Liver (tissue), 9 donors: ENCODE measurements around the gene MAFG. TPM values are rescaled to one million over a fixed set of nuclear protein-coding genes. Genes with fewer than 3 reads are reported as not detected.

Source experiments
- DNase-seq: peaks from one replicate; pipeline ENCODE4 v3.0.0-alpha.2; 2017; ENCODE audit warnings: low spot score
- H3K27ac ChIP-seq, 2 donors: one replicate each; pipeline ENCODE4 v1.7.0; 2013; ENCODE audit warnings: inconsistent platforms in 2 of 2, low read length in 2 of 2, control low read depth in 1 of 2, low read depth in 1 of 2, mild to moderate bottlenecking in 1 of 2
- H3K27me3 ChIP-seq, 4 donors: one replicate each; pipeline versions ENCODE4 v1.6.1 to v1.7.0; 2013; ENCODE audit warnings: low read length in 3 of 4, inconsistent platforms in 1 of 4, mild to moderate bottlenecking in 1 of 4, moderate library complexity in 1 of 4; ENCODE audit not compliant: control insufficient read depth in 4 of 4, insufficient read depth in 4 of 4
- H3K36me3 ChIP-seq, 4 donors: one replicate each; pipeline versions ENCODE4 v1.6.1 to v1.7.0; 2013; ENCODE audit warnings: low read length in 3 of 4, mild to moderate bottlenecking in 3 of 4, low read depth in 1 of 4, moderate library complexity in 1 of 4; ENCODE audit not compliant: control insufficient read depth in 4 of 4, insufficient read depth in 3 of 4
- H3K4me1 ChIP-seq, 4 donors: one replicate each; pipeline versions ENCODE4 v1.6.1 to v1.7.0; 2013; ENCODE audit warnings: low read length in 3 of 4, mild to moderate bottlenecking in 3 of 4, moderate library complexity in 1 of 4; ENCODE audit not compliant: control insufficient read depth in 4 of 4, insufficient read depth in 4 of 4
- H3K4me3 ChIP-seq, 3 donors: one replicate each; pipeline versions ENCODE4 v1.6.1 to v1.7.0; 2013; ENCODE audit warnings: low read length in 3 of 3, control low read depth in 1 of 3, low read depth in 1 of 3, mild to moderate bottlenecking in 1 of 3
- H3K9ac ChIP-seq, 2 donors: one replicate each; pipeline ENCODE4 v1.7.0; 2013; ENCODE audit warnings: low read length in 2 of 2, mild to moderate bottlenecking in 2 of 2, moderate library complexity in 2 of 2, control low read depth in 1 of 2, low read depth in 1 of 2
- H3K9me3 ChIP-seq, 4 donors: one replicate each; pipeline versions ENCODE4 v1.6.1 to v1.7.0; 2013; ENCODE audit warnings: low read length in 3 of 4; ENCODE audit not compliant: control insufficient read depth in 4 of 4
- EGR1 ChIP-seq, 2 donors: IDR thresholded peaks; 2 replicates each; pipeline ENCODE4 v1.6.1; 2016 to 2018; ENCODE audit warnings: antibody characterized with exemption in 2 of 2, low read depth in 2 of 2
- FOXA1 ChIP-seq: IDR thresholded peaks from 2 replicates; pipeline ENCODE4 v1.6.1; 2016; ENCODE audit warnings: antibody characterized with exemption
- FOXA2 ChIP-seq: IDR thresholded peaks from 2 replicates; pipeline ENCODE4 v1.6.1; 2016; ENCODE audit warnings: antibody characterized with exemption
- GABPA ChIP-seq, 2 donors: IDR thresholded peaks in 1 of 2; conservative IDR thresholded peaks in 1 of 2; 2 replicates each; pipeline ENCODE4 v1.6.1; 2016; ENCODE audit warnings: antibody characterized with exemption in 2 of 2, mild to moderate bottlenecking in 1 of 2, moderate library complexity in 1 of 2
- HNF4A ChIP-seq, 2 donors: conservative IDR thresholded peaks; 2 replicates each; pipeline ENCODE4 v1.6.1; 2016; ENCODE audit warnings: antibody characterized with exemption in 2 of 2, mild to moderate bottlenecking in 2 of 2
- HNF4G ChIP-seq: IDR thresholded peaks from 2 replicates; pipeline ENCODE4 v1.6.1; 2016; ENCODE audit warnings: antibody characterized with exemption
- JUND ChIP-seq, 2 donors: IDR thresholded peaks; 2 replicates each; pipeline ENCODE4 v1.6.1; 2016; ENCODE audit warnings: antibody characterized with exemption in 2 of 2
- NR2F2 ChIP-seq: IDR thresholded peaks from 2 replicates; pipeline ENCODE4 v1.6.1; 2016; ENCODE audit warnings: antibody characterized with exemption
- RAD21 ChIP-seq, 2 donors: IDR thresholded peaks; 2 replicates each; pipeline ENCODE4 v1.6.1; 2016; ENCODE audit warnings: antibody characterized with exemption in 2 of 2, mild to moderate bottlenecking in 2 of 2
- RXRA ChIP-seq, 2 donors: IDR thresholded peaks; 2 replicates each; pipeline ENCODE4 v1.6.1; 2017 to 2018; ENCODE audit warnings: antibody characterized with exemption in 2 of 2, mild to moderate bottlenecking in 1 of 2
- SP1 ChIP-seq: IDR thresholded peaks from 2 replicates; pipeline ENCODE4 v1.6.1; 2018; ENCODE audit warnings: antibody characterized with exemption, mild to moderate bottlenecking
- TAF1 ChIP-seq: conservative IDR thresholded peaks from 2 replicates; pipeline ENCODE4 v1.6.1; 2016; ENCODE audit warnings: antibody characterized with exemption, mild to moderate bottlenecking
- YY1 ChIP-seq: IDR thresholded peaks from 2 replicates; pipeline ENCODE4 v1.6.1; 2016; ENCODE audit warnings: antibody characterized with exemption, mild to moderate bottlenecking
- WGBS: extraction: QIAGEN DNeasy Blood & Tissue Kit; methylation state at CpG from one replicate; pipeline ENCODE4 v1.1.7; 2013; 5-methylcytosine and 5-hydroxymethylcytosine counted together
- polyA plus RNA-seq, 2 donors: library from polyadenylated mRNA; stranded (reverse) in 1 of 2; unstranded in 1 of 2; fragments of 200-250 nt in 1 of 2; fragments of >200 nt in 1 of 2; fragmentation: Nextera tagmentation in 1 of 2; extraction: Ambion mirVana in 1 of 2; gene quantifications; one replicate each; pipeline versions ENCODE4 v1.2.1 to v1.2.3, GENCODE V29; 2013 to 2015
- total RNA-seq, 2 donors: library from RNA; depleted of rRNA; stranded (reverse); fragments of >200 nt; gene quantifications; one replicate each; pipeline ENCODE4 v1.2.3, GENCODE V29; 2014
- TF ChIP-seq, protein P1 (sequence below): IDR thresholded peaks from 2 replicates; pipeline ENCODE4 v1.6.1; 2016; ENCODE audit warnings: antibody characterized with exemption
- TF ChIP-seq, protein P2 (sequence below): IDR thresholded peaks from 2 replicates; pipeline ENCODE4 v1.6.1; 2016; ENCODE audit warnings: antibody characterized with exemption
- TF ChIP-seq, protein P3 (sequence below): fragments of 150-350 bp; IDR thresholded peaks from 2 replicates; pipeline ENCODE4 v1.5.1; 2017; ENCODE audit warnings: improper control_type of control experiment, low read depth, low read length; ENCODE audit not compliant: missing input control
- TF ChIP-seq, protein P4 (sequence below): IDR thresholded peaks from 2 replicates; pipeline ENCODE4 v1.6.1; 2016; ENCODE audit warnings: antibody characterized with exemption
- TF ChIP-seq, protein P5 (sequence below): IDR thresholded peaks from 2 replicates; pipeline ENCODE4 v1.6.1; 2016; ENCODE audit warnings: antibody characterized with exemption, mild to moderate bottlenecking
- donor health status: healthy.
- donor health status: healthy.
- donor health status: healthy.
- donor health status: healthy.
- donor health status: healthy.

MAFG gene
- total and polyA plus RNA-seq, 4 donors, result 3.0 to 17.0 (median 8.9) TPM

DNA sequence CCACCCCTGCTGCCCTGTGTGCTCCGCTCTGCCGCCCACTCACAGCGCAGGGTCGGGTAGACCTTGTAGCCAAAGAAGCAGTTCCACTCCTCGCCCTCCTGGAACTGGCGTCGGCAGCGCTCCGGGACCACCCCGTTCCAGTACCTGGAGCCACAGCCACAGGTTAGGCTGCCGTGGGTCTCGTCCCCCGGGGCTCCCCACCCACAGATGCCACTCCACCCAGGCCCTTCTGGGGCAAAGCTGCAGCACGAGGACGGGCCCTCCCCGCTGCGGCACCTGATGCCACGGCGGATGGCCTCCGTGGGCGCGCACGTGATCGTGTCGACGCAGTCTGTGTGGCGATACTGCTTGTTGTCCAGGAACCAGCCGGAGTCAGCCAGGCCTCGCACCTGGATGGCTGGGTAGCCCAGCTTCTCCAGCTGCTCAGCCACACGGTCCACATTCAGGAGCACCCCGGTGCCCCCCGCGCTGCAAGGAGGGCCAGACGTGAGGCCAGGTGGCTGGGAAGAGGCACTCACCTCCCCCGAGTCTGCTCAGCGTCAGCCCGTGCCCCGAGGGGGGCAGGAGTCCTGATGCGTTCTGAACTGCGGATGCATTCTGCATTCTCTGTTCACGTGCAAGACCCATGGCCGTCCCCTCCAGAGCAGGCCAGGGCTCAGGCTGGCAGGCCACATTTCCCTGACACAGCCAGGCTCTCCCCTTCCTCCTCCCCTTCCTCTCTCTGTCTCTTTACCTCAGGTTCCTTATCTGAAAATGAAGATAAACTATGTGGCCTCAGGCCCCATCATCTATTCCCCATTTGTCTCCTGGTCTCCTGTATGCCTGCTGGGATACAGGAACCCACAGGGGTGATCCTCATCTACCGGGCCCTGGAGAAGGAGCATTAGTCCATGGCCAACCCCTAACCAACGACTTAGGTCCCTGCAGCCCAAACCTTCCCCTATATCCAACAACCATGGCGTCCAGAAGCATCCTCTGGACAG is 29.4 kb upstream of the MAFG start:
- H3K9me3 ChIP-seq, result no peaks in the 10 kb centered on the region
- 90% methylated on average over 45 of the region's 45 CpGs for WGBS
- H3K27ac ChIP-seq, result no peak overlapping the region
- H3K4me3 ChIP-seq, result no peak overlapping the region
- no peaks in the 10 kb centered on the region for H3K36me3 ChIP-seq
- no peak for DNase-seq
- H3K27me3 ChIP-seq, result no peaks in the 10 kb centered on the region
- H3K4me1 ChIP-seq, result peaks cover 4 to 20% (median 12%) of the 10 kb centered on the region in 4 donors
- TF ChIP-seq FOXA1, result no peak
- no peak overlapping the region for H3K9ac ChIP-seq

DNA sequence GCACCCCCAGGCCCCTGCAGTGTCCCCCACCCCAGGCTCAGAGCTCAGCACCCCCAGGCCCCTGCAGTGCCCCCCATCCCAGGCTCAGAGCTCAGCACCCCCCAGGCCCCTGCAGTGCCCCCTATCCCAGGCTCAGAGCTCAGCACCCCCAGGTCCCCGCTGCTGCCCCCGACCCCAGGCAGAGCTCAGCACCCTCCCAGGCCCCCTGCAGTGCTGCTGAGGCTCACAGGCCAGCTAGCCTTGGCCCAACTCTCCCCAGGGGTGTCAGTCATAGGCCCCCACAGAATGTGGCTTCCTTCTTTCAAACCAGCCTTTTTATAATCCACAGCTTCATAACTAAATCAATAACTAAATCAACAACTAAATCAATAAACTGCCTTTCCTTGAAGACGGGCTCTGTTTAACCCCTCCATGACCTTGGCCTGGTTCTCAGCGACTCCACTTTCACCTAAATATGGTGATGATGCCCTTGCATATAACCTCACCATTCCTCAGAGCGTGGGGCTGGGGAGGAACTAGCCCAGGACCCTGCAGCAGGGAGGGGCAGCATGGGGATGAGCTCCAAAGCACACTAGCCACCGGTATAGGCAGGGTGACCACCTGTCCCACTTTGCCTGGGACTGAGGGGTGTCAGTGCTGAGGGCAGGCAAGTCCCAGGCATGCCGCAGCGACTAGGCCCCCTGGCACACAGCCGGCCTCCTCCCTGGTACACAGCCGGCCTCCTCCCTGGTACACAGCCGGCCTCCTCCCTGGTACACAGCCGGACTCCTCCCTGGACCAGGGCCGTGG is 28.4 kb upstream of the MAFG start:
- no peak overlapping the region for H3K9ac ChIP-seq
- no peaks in the 10 kb centered on the region for H3K27me3 ChIP-seq
- no peak overlapping the region for H3K4me3 ChIP-seq
- 88% methylated on average over 13 of the region's 13 CpGs for WGBS
- no peak for TF ChIP-seq RXRA (IDR thresholded peaks at IDR 0.05)
- no peak for TF ChIP-seq JUND (IDR thresholded peaks at IDR 0.05)
- no peak for TF ChIP-seq GABPA (IDR thresholded peaks at IDR 0.05 in 1 of 2, conservative IDR thresholded peaks at IDR 0.05 in 1 of 2)
- TF ChIP-seq, protein P1, sequence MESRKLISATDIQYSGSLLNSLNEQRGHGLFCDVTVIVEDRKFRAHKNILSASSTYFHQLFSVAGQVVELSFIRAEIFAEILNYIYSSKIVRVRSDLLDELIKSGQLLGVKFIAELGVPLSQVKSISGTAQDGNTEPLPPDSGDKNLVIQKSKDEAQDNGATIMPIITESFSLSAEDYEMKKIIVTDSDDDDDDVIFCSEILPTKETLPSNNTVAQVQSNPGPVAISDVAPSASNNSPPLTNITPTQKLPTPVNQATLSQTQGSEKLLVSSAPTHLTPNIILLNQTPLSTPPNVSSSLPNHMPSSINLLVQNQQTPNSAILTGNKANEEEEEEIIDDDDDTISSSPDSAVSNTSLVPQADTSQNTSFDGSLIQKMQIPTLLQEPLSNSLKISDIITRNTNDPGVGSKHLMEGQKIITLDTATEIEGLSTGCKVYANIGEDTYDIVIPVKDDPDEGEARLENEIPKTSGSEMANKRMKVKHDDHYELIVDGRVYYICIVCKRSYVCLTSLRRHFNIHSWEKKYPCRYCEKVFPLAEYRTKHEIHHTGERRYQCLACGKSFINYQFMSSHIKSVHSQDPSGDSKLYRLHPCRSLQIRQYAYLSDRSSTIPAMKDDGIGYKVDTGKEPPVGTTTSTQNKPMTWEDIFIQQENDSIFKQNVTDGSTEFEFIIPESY, result no peak
- no peak for TF ChIP-seq HNF4A (conservative IDR thresholded peaks at IDR 0.05)
- no peak for TF ChIP-seq SP1
- TF ChIP-seq EGR1 (IDR thresholded peaks at IDR 0.05; ENCODE audit: low read depth in 2 of 2), result no peak
- no peak for TF ChIP-seq NR2F2
- no peak for TF ChIP-seq FOXA2
- TF ChIP-seq HNF4G, result no peak
- TF ChIP-seq, protein P2, sequence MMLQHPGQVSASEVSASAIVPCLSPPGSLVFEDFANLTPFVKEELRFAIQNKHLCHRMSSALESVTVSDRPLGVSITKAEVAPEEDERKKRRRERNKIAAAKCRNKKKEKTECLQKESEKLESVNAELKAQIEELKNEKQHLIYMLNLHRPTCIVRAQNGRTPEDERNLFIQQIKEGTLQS, result no peak
- TF ChIP-seq FOXA1, result no peak
- TF ChIP-seq, protein P3, sequence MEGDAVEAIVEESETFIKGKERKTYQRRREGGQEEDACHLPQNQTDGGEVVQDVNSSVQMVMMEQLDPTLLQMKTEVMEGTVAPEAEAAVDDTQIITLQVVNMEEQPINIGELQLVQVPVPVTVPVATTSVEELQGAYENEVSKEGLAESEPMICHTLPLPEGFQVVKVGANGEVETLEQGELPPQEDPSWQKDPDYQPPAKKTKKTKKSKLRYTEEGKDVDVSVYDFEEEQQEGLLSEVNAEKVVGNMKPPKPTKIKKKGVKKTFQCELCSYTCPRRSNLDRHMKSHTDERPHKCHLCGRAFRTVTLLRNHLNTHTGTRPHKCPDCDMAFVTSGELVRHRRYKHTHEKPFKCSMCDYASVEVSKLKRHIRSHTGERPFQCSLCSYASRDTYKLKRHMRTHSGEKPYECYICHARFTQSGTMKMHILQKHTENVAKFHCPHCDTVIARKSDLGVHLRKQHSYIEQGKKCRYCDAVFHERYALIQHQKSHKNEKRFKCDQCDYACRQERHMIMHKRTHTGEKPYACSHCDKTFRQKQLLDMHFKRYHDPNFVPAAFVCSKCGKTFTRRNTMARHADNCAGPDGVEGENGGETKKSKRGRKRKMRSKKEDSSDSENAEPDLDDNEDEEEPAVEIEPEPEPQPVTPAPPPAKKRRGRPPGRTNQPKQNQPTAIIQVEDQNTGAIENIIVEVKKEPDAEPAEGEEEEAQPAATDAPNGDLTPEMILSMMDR, result no peak
- no peak for TF ChIP-seq TAF1
- TF ChIP-seq, protein P4, sequence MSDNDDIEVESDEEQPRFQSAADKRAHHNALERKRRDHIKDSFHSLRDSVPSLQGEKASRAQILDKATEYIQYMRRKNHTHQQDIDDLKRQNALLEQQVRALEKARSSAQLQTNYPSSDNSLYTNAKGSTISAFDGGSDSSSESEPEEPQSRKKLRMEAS, result no peak
- TF ChIP-seq, protein P5, sequence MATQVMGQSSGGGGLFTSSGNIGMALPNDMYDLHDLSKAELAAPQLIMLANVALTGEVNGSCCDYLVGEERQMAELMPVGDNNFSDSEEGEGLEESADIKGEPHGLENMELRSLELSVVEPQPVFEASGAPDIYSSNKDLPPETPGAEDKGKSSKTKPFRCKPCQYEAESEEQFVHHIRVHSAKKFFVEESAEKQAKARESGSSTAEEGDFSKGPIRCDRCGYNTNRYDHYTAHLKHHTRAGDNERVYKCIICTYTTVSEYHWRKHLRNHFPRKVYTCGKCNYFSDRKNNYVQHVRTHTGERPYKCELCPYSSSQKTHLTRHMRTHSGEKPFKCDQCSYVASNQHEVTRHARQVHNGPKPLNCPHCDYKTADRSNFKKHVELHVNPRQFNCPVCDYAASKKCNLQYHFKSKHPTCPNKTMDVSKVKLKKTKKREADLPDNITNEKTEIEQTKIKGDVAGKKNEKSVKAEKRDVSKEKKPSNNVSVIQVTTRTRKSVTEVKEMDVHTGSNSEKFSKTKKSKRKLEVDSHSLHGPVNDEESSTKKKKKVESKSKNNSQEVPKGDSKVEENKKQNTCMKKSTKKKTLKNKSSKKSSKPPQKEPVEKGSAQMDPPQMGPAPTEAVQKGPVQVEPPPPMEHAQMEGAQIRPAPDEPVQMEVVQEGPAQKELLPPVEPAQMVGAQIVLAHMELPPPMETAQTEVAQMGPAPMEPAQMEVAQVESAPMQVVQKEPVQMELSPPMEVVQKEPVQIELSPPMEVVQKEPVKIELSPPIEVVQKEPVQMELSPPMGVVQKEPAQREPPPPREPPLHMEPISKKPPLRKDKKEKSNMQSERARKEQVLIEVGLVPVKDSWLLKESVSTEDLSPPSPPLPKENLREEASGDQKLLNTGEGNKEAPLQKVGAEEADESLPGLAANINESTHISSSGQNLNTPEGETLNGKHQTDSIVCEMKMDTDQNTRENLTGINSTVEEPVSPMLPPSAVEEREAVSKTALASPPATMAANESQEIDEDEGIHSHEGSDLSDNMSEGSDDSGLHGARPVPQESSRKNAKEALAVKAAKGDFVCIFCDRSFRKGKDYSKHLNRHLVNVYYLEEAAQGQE, result no peak
- TF ChIP-seq YY1, result no peak
- no peak for TF ChIP-seq RAD21 (IDR thresholded peaks at IDR 0.05)
- no peaks in the 10 kb centered on the region for H3K9me3 ChIP-seq
- peaks cover 4 to 20% (median 10%) of the 10 kb centered on the region in 4 donors for H3K4me1 ChIP-seq
- DNase-seq, result no peak
- H3K27ac ChIP-seq, result no peak overlapping the region
- H3K36me3 ChIP-seq, result no peaks in the 10 kb centered on the region
